GM12891 (cell line): ENCODE measurements around the gene LASP1NB.
"Not testable (repeated sequence)": the region's sequence is repeated elsewhere in the genome, so short reads cannot be mapped to it uniquely, and the experiment has no call there.

Source experiments
- POLR2A ChIP-seq: IDR thresholded peaks from 2 replicates; pipeline ENCODE4 v1.6.1; 2011; ENCODE audit warnings: low read depth, low read length, control low read depth
- TAF1 ChIP-seq: IDR thresholded peaks from 2 replicates; pipeline ENCODE4 v1.6.1; 2011; ENCODE audit warnings: low read depth, low read length, control low read depth

GRCh38 chr17:38930782-38931181, 5.4 kb downstream of the LASP1NB start:
- TF ChIP-seq POLR2A, TAF1: not testable (repeated sequence)
